Osteoblast (primary cell): Measurements from ENCODE around the gene GREM2. TPM values are rescaled to one million over a fixed set of nuclear protein-coding genes. Genes with fewer than 3 reads are reported as not detected.

Source experiments
- DNase-seq: peaks from one replicate; pipeline ENCODE4 v3.0.0; 2011; ENCODE audit warnings: low spot score, mixed read lengths; ENCODE audit not compliant: insufficient read length; ENCODE audit errors: missing footprints
- H2AFZ ChIP-seq: 2 replicates; pipeline ENCODE4 v1.6.0; 2011; ENCODE audit warnings: mild to moderate bottlenecking, low read length
- H3K27ac ChIP-seq: 2 replicates; pipeline ENCODE4 v1.5.1; 2011; ENCODE audit warnings: mild to moderate bottlenecking, low read depth, low read length, moderate library complexity
- H3K27me3 ChIP-seq: 2 replicates; pipeline ENCODE4 v1.6.0; 2012; ENCODE audit warnings: mild to moderate bottlenecking, control low read depth, inconsistent platforms, low read length, moderate library complexity; ENCODE audit not compliant: insufficient read depth
- H3K36me3 ChIP-seq: 2 replicates; pipeline ENCODE4 v1.5.1; 2011; ENCODE audit warnings: mild to moderate bottlenecking, low read length, control low read depth, moderate library complexity; ENCODE audit not compliant: insufficient read depth
- H3K4me1 ChIP-seq: 2 replicates; pipeline ENCODE4 v1.5.1; 2011; ENCODE audit warnings: mild to moderate bottlenecking, low read length, control low read depth, moderate library complexity; ENCODE audit not compliant: insufficient read depth
- H3K4me2 ChIP-seq: 2 replicates; pipeline ENCODE4 v1.6.0; 2011; ENCODE audit warnings: mild to moderate bottlenecking, low read length; ENCODE audit not compliant: insufficient read depth
- H3K4me3 ChIP-seq: fragments of 200-600 bp; sonication (generic); 3 replicates; pipeline ENCODE4 v1.5.1; 2012; ENCODE audit warnings: mild to moderate bottlenecking, low read length, inconsistent platforms; ENCODE audit not compliant: insufficient read depth
- H3K79me2 ChIP-seq: 2 replicates; pipeline ENCODE4 v1.6.0; 2012; ENCODE audit warnings: mild to moderate bottlenecking, low read length, control low read depth, inconsistent platforms; ENCODE audit not compliant: insufficient read depth
- H3K9me3 ChIP-seq: 2 replicates; pipeline ENCODE4 v1.5.1; 2011; ENCODE audit warnings: low read depth, low read length, control low read depth
- H4K20me1 ChIP-seq: 2 replicates; pipeline ENCODE4 v1.6.0; 2012; ENCODE audit warnings: mild to moderate bottlenecking, low read length, control low read depth; ENCODE audit not compliant: insufficient read depth
- CTCF ChIP-seq: IDR thresholded peaks from 2 replicates; pipeline ENCODE4 v1.5.1; 2011; ENCODE audit warnings: mild to moderate bottlenecking, low read depth, low read length, moderate library complexity; ENCODE audit errors: extremely low read depth
- total RNA-seq: library from RNA; depleted of rRNA; stranded (reverse); fragments of >200 nt; gene quantifications from 2 replicates; pipeline ENCODE4 v1.2.3, GENCODE V29; 2012

Gene GREM2
- total RNA-seq, 1 donor: 4.7 TPM

- no peak overlapping the region for H2AFZ ChIP-seq
- no peak overlapping the region for H3K27ac ChIP-seq
- no peak for DNase-seq
- H3K27me3 ChIP-seq: no peaks in the 10 kb centered on the region
- no peak overlapping the region for H3K4me3 ChIP-seq
- TF ChIP-seq CTCF: no peak
- no peaks in the 10 kb centered on the region for H4K20me1 ChIP-seq
- no peaks in the 10 kb centered on the region for H3K9me3 ChIP-seq
- H3K79me2 ChIP-seq: no peaks in the 10 kb centered on the region
- peaks cover 6% of the 10 kb centered on the region for H3K4me1 ChIP-seq
- H3K4me2 ChIP-seq: no peak overlapping the region
- H3K36me3 ChIP-seq: no peaks in the 10 kb centered on the region
Observed at GRCh38 chr1:240562779-240563178, 49.2 kb downstream of the GREM2 start.

DNA sequence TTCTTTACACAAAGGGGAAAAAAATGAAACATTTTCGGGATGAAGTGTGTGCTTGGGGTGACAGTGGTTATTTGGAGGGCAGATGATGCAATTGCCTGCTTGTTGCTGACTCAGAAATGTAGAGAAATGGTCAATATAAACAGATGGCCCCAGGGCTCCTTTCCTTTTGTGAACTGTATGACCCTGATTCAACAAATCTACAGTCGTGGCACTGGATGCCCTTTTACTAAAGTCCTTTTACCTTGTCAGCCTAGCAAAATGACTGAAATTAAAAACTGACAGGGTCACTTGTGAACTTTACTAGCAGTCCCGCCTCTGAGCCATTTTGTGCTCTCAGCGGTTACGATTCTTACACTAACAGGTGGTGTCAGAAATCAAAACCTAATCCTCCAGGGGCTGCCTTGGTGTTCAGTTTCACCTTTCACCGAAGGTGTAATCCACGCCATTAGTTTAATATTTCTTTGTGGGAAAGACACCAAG, 49.8 kb downstream of the GREM2 start:
- DNase-seq: no peak
- no peak overlapping the region for H3K27ac ChIP-seq
- peak overlapping the region; percentile 31 for H2AFZ ChIP-seq
- H4K20me1 ChIP-seq: no peaks in the 10 kb centered on the region
- TF ChIP-seq CTCF: no peak
- peak overlapping the region; percentile 23 for H3K4me2 ChIP-seq
- H3K4me3 ChIP-seq: no peak overlapping the region
- no peaks in the 10 kb centered on the region for H3K79me2 ChIP-seq
- peaks cover 6% of the 10 kb centered on the region for H3K4me1 ChIP-seq
- H3K36me3 ChIP-seq: no peaks in the 10 kb centered on the region
- no peaks in the 10 kb centered on the region for H3K27me3 ChIP-seq
- H3K9me3 ChIP-seq: no peaks in the 10 kb centered on the region

GRCh38 chr1:240559781-240560180, 52.2 kb downstream of the GREM2 start:
- Histone ChIP-seq H3K9me3 (no peaks in the 10 kb centered on the region), H3K79me2 (no peaks in the 10 kb centered on the region)
- DNase-seq: no peak

GRCh38 chr1:240555524-240555923, 56.4 kb downstream of the GREM2 start:
- Histone ChIP-seq H3K79me2 (no peaks in the 10 kb centered on the region), H2AFZ (no peak overlapping the region), H3K27ac (peak overlapping the region; percentile 35), H4K20me1 (no peaks in the 10 kb centered on the region), H3K27me3 (no peaks in the 10 kb centered on the region), H3K9me3 (no peaks in the 10 kb centered on the region), H3K4me1 (no peaks in the 10 kb centered on the region), H3K4me2 (no peak overlapping the region), H3K4me3 (no peak overlapping the region), H3K36me3 (no peaks in the 10 kb centered on the region)
- peak; percentile 5 for DNase-seq
- no peak for TF ChIP-seq CTCF

More at GRCh38 chr1:240559781-240560180, 52.2 kb downstream of the GREM2 start:
- Histone ChIP-seq H4K20me1 (no peaks in the 10 kb centered on the region), H3K4me1 (peaks cover 6% of the 10 kb centered on the region), H3K36me3 (no peaks in the 10 kb centered on the region), H3K4me3 (no peak overlapping the region), H3K27ac (no peak overlapping the region), H3K27me3 (no peaks in the 10 kb centered on the region), H3K4me2 (no peak overlapping the region), H2AFZ (no peak overlapping the region)
- TF ChIP-seq CTCF: no peak
